ENCODE results near the gene OR6N2.

The OR6N2 gene

GRCh38 chr1:158781104-158781503 lies at the start of gene OR6N2:
Gene OR6N2, minus strand, starts transcription at chr1:158781204. Its CDS starts 3,569 bp downstream, at chr1:158777635.
- no peak for DNase-seq

GRCh38 chr1:158830074-158830677 lies 49.2 kb upstream of the OR6N2 start:
- DNase-seq: no peak

GRCh38 chr1:158821723-158822122 lies 40.7 kb upstream of the OR6N2 start:
- no peak for DNase-seq

- no peak for DNase-seq
These were observed 38.7 kb upstream of the OR6N2 start for GRCh38 chr1:158819461-158820443.

- DNase-seq: no peak
These were observed 38.0 kb upstream of the OR6N2 start for GRCh38 chr1:158818975-158819431.

GRCh38 chr1:158818560-158818959 lies 37.6 kb upstream of the OR6N2 start:
- no peak for DNase-seq

GRCh38 chr1:158814970-158815369 lies 34.0 kb upstream of the OR6N2 start:
- no peak for DNase-seq

- no peak for DNase-seq
These were observed 32.2 kb upstream of the OR6N2 start for GRCh38 chr1:158813164-158813563.

- no peak for DNase-seq
These were observed 31.3 kb upstream of the OR6N2 start for GRCh38 chr1:158812336-158812735.

GRCh38 chr1:158810311-158810710 lies 29.3 kb upstream of the OR6N2 start:
- DNase-seq: no peak

GRCh38 chr1:158809862-158810261 lies 28.9 kb upstream of the OR6N2 start:
- no peak for DNase-seq

- DNase-seq: no peak
These were observed 28.3 kb upstream of the OR6N2 start for GRCh38 chr1:158809256-158809655.

- no peak for DNase-seq
These were observed 26.0 kb upstream of the OR6N2 start for GRCh38 chr1:158806916-158807536.

- no peak for DNase-seq
These were observed 22.7 kb upstream of the OR6N2 start for GRCh38 chr1:158803678-158804077.

- no peak for DNase-seq
These were observed 20.4 kb upstream of the OR6N2 start for GRCh38 chr1:158801396-158801795.

GRCh38 chr1:158800526-158800925 lies 19.5 kb upstream of the OR6N2 start:
- DNase-seq: no peak

GRCh38 chr1:158799689-158800088 lies 18.7 kb upstream of the OR6N2 start:
- no peak for DNase-seq

GRCh38 chr1:158798531-158798930 lies 17.5 kb upstream of the OR6N2 start:
- DNase-seq: no peak

GRCh38 chr1:158794247-158794646 lies 13.2 kb upstream of the OR6N2 start:
- no peak for DNase-seq

- no peak for DNase-seq
These were observed 12.6 kb upstream of the OR6N2 start for GRCh38 chr1:158793604-158794003.

GRCh38 chr1:158771950-158772866 lies 8.8 kb downstream of the OR6N2 start, which contains the start of gene OR6N1:
Gene OR6N1, minus strand, starts transcription at chr1:158772195. Its CDS starts 5,513 bp downstream, at chr1:158766682.
- no peak for DNase-seq

- no peak for DNase-seq
These were observed 26.6 kb downstream of the OR6N2 start, which contains the start of gene OR6K6 for GRCh38 chr1:158754420-158754819. Gene OR6K6, plus strand, starts transcription at chr1:158754720. Its CDS starts 168 bp downstream, at chr1:158754888.

Data from NCI-H1930 (cell line).